GM10266 (cell line): ENCODE data around the gene NDUFA8.

Experiments
- DNase-seq: peaks from one replicate; pipeline ENCODE4 v3.0.0; 2012; ENCODE audit errors: extremely low spot score
- TF ChIP-seq, protein P1 (sequence below): IDR thresholded peaks from 2 replicates; pipeline ENCODE4 v1.5.1; 2012; ENCODE audit warnings: mild to moderate bottlenecking, low read depth; ENCODE audit not compliant: control insufficient read depth, insufficient read depth; ENCODE audit errors: missing control alignments

The NDUFA8 gene

DNA sequence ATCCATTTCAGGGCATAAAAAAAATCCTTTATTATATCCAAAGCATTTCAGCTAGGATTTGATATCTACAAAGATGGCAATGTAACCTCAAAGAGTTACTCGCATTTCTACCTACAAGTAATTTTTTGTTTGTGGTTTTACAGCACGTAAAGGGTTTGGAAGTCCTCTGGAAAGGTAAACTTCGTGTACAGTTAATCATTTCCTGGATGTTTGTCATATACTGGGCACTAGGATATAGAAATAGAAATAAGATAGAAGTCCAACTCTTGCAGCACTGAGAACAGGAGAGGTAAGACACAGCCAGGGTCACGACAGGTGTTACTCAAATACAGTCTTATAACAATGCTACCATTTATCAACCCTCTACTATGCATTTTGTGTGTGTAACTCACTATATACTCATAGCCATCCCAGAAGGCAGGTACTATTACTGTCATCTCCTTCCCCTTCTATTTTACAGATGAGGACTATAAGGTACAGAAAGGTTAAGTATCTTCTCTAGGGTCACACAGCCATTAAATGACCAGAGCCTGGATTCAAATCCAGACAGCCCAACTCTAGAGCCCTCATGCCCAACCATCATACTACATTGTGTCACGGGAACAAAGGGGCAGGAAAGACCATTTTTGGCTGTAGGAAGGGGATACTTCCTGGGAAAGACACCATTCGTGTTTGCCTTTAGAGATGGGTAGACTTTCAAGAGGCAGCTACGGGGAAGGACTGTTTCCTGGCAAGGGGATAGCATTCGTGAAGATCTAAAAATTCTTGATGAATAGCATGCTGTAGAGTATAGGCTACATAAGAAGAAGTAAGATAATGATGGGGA, 19.0 kb downstream of the NDUFA8 start:
- DNase-seq: no peak
- TF ChIP-seq, protein P1, sequence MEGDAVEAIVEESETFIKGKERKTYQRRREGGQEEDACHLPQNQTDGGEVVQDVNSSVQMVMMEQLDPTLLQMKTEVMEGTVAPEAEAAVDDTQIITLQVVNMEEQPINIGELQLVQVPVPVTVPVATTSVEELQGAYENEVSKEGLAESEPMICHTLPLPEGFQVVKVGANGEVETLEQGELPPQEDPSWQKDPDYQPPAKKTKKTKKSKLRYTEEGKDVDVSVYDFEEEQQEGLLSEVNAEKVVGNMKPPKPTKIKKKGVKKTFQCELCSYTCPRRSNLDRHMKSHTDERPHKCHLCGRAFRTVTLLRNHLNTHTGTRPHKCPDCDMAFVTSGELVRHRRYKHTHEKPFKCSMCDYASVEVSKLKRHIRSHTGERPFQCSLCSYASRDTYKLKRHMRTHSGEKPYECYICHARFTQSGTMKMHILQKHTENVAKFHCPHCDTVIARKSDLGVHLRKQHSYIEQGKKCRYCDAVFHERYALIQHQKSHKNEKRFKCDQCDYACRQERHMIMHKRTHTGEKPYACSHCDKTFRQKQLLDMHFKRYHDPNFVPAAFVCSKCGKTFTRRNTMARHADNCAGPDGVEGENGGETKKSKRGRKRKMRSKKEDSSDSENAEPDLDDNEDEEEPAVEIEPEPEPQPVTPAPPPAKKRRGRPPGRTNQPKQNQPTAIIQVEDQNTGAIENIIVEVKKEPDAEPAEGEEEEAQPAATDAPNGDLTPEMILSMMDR: no peak

DNA sequence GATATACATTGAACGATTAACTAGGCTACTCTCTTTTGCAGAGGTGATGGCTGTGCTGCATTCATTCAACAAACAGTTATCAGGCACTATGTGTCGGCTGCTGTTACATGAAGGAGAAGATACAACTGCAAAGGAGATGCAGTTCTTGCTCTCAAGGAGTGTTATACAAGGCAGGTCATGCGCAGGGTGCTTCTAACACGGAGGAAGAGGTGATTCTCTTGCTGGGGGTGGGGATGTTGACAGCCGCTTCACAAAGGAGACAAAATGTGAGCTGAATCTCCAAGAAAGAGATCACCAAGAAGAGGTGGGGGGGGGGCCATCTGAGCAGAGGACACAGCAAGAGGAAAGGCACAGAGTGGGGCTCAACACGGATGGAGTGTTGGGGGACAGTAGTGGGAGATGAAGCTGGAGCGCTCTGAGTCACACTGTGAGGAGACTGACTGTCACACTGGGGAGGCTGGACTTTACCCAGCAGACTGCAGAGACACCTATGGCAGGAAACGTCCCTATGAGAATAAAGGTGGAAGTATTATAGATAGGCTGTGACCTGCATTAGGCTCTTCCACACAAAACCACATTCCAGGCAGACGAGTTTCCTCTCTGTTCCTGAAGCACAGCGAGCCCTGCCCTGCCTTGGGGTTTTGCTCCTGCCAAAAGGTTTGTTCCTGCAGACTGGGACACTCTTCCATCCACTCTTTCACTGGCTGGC, 20.9 kb downstream of the NDUFA8 start:
- TF ChIP-seq, protein P1: no peak
- no peak for DNase-seq

DNA sequence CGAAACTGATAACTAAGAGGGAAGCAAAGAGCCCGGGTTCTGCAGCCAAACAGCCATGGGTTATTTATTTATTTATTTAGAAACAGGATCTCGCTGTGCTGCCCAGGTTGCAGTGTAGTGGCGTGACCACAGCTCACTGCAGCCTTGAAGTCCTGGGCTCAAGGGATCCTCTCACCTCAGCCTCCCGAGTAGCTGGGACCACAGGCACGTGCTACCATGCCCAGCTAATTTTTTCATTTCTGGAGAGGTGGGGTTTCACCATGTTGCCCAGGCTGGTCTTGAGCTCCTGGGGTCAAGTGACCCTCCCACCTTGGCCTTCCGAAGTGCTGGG, 24.1 kb downstream of the NDUFA8 start:
- DNase-seq: no peak
- TF ChIP-seq, protein P1: no peak

DNA sequence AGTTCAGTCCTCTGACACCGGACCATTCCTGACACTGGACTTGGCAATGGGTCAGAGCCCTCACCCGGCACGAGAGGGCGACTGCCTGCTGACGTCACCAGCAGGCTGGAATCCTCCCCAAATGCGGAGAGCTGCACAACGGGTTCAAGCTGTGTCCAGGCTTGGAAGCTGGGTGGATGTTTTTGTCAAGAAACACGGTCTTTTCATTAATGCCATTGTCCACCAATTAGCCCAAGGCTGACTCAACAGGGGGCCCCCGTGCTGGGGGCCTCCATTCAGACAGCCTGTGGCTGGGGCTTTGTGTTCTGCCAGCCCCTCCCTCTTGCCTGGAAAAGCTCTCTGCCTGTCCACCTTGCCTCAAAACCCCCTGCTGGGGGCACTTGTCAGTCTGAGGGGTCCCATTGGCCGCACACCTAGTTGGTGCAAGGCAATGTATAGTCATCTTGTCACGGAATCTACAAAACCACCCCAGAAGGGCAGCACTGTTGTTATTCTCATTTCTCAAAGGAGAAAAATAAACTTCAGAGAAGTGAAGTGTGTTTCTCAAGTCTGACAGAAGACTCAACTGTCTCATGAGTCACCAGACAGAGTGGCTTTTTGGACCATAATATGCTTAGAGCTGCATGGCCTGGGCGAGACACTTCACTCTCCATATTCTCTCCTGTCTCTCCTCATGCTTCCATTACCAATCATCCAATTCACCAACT, 24.6 kb downstream of the NDUFA8 start:
- DNase-seq: no peak
- TF ChIP-seq, protein P1: no peak

DNA sequence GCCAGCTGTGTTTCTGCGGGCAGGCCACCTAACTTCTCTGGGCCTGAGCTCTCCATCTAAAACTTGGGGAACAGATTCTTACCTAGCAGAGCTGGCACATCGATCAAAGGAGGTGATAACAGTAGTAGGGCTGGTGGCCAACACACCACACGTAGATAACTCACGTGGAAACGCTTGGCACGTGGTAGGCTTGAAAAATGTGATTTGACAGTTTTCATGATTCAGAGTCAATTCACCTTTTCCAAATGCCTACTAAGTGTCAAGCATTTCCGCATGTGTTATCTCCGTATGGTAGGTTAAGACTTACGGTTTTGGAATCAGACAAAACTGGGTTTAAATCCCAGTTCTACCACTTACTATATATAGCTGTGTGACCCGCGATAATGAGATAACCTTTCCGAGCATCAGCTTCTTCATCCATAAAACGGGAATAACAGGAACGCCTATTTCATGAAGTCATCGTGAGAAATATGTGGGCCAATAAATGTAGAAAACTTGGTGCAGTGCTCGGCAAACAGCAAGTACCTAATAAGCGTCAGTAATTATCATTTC, 25.5 kb downstream of the NDUFA8 start:
- TF ChIP-seq, protein P1: no peak
- DNase-seq: no peak

DNA sequence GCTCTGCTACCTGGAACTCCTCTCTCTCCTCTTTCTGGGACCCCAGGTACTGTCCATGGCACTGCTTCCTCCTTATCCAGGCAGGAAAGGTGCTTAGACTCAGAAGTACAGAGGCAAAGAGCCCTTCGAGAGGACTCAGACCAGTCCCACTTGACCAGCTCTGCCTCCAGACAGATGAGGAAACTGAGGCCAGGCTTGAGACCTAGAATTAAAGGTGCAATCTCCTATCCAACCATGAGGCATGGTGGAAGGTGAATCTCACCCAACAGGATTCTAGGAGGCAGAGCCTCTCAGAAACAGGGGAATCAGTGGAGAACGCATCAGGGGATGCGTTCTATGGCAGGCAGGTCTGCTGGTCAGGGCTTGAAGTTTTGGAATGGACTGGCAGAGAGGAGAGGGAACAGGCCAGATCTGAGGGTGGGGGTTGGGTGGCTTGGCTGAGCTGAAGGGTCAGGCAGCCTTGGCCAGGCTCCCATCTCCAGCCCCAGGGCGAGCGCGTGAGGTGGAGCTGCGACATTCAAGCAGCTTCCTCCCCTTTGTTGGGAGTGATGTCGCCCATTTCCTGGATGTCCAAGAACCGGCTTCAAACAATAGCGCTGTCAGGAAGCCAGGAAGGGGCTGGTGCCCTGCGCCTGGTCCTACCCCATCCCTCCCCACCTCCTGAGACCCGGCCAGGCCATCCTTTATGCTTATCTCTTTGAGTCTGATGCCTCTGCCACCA, 26.2 kb downstream of the NDUFA8 start:
- no peak for DNase-seq
- TF ChIP-seq, protein P1: no peak
